KMS-11 (cell line): Measurements from ENCODE around the gene PCSK5.

Source experiments
- H2AFZ ChIP-seq: fragments of 200-600 bp; sonication (generic); 2 replicates; pipeline ENCODE4 v1.6.1; 2016; ENCODE audit warnings: antibody characterized with exemption, mixed run types, low read depth
- H3K27ac ChIP-seq: fragments of 200-600 bp; sonication (generic); 2 replicates; pipeline ENCODE4 v1.6.1; 2016; ENCODE audit warnings: mild to moderate bottlenecking, mixed run types
- H3K27me3 ChIP-seq: fragments of 200-600 bp; sonication (generic); 2 replicates; pipeline ENCODE4 v1.6.1; 2017; ENCODE audit warnings: mild to moderate bottlenecking, low read depth, mixed run types, moderate library complexity; ENCODE audit not compliant: insufficient read depth
- H3K36me3 ChIP-seq: fragments of 200-600 bp; sonication (generic); 2 replicates; pipeline ENCODE4 v1.6.1; 2017; ENCODE audit warnings: mild to moderate bottlenecking, mixed run types; ENCODE audit not compliant: insufficient read depth
- H3K4me1 ChIP-seq: fragments of 200-600 bp; sonication (generic); 2 replicates; pipeline ENCODE4 v1.6.1; 2016; ENCODE audit warnings: mild to moderate bottlenecking, low read depth, mixed run types; ENCODE audit not compliant: poor library complexity, severe bottlenecking
- H3K4me2 ChIP-seq: fragments of 200-600 bp; sonication (generic); 2 replicates; pipeline ENCODE4 v1.7.0; 2016; ENCODE audit warnings: mild to moderate bottlenecking, mixed run types
- H3K4me3 ChIP-seq: fragments of 200-600 bp; sonication (generic); IDR thresholded peaks from 2 replicates; pipeline ENCODE4 v1.6.1; 2017; ENCODE audit warnings: low read depth, low read length, mixed read lengths; ENCODE audit not compliant: insufficient read depth
- H3K79me2 ChIP-seq: fragments of 200-600 bp; sonication (generic); 2 replicates; pipeline ENCODE4 v1.6.1; 2016; ENCODE audit warnings: low read depth, mixed run types; ENCODE audit not compliant: insufficient read depth
- H3K9ac ChIP-seq: fragments of 200-600 bp; sonication (generic); 2 replicates; pipeline ENCODE4 v1.6.1; 2016; ENCODE audit warnings: mild to moderate bottlenecking, mixed run types
- H4K20me1 ChIP-seq: fragments of 200-600 bp; sonication (generic); 2 replicates; pipeline ENCODE4 v1.6.1; 2016; ENCODE audit warnings: mild to moderate bottlenecking, mixed run types; ENCODE audit not compliant: insufficient read depth
- CTCF ChIP-seq: fragments of 200-600 bp; sonication (generic); conservative IDR thresholded peaks from 2 replicates; pipeline ENCODE4 v1.6.1; 2017; ENCODE audit warnings: low read depth, mild to moderate bottlenecking, antibody characterized with exemption, low read length, moderate library complexity, mixed read lengths

The PCSK5 gene

DNA sequence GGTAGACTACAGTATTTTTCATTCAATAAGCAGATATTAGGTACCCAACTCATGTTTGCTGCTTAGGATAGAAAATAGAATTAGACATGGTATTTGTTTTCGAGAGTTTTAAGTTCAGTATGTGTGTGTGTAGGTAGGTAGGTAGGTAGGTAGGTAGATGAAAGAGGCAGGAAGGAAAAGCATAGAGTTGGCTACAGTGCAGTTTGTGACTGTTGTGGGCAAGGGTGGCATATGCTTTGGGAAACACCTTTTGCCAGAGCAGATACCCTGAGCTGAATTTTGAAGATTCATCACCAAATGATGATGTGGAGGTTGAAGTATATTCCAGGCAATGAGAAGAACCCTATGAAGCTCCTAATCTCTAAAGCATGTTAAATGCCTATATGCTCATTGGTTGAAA lies 20.0 kb upstream of the PCSK5 start:
- TF ChIP-seq CTCF = no peak
- no peak overlapping the region for H2AFZ ChIP-seq
- no peaks in the 10 kb centered on the region for H3K79me2 ChIP-seq
- no peak overlapping the region for H3K4me2 ChIP-seq
- H4K20me1 ChIP-seq = no peaks in the 10 kb centered on the region
- no peak overlapping the region for H3K9ac ChIP-seq
- H3K4me3 ChIP-seq = no peak overlapping the region
- H3K4me1 ChIP-seq = no peaks in the 10 kb centered on the region
- H3K36me3 ChIP-seq = no peaks in the 10 kb centered on the region
- H3K27ac ChIP-seq = no peak overlapping the region
- no peaks in the 10 kb centered on the region for H3K27me3 ChIP-seq

DNA sequence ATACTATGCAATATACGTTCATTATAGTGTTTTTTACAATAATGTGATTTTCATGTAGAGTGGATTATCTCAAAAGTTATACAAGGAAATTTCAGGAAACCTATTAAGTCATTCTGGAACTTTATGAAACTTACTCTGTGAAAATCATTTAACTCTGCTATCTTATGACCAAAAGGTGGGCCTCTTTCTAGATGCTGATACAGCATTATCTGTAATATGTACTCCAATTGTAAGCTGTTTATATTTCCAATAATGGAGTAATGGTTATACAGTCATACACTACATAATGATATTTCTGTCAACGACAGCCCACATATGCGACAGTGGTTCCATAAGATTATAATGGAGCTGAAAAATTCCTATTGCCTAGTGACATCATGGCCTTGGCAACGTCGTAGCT lies 18.8 kb upstream of the PCSK5 start:
- H4K20me1 ChIP-seq = no peaks in the 10 kb centered on the region
- no peak overlapping the region for H3K4me3 ChIP-seq

DNA sequence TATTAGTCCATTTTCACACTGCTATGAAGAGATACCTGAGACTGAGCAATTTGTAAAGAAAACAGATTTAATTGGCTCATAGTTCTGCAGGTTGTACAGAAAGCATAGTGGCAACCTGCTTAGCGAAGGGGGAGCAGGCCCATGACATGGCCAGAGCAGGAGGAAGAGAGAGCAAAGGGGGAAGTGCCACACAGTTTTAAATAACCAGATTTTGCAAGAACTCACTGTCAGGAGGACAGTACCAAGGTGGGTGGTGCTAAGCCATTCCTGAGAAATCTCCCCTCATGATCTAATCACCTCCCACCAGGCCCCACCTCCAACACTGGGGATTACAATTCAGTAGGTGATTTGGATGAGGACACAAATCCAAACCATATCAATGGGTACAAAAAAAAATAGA lies 16.8 kb upstream of the PCSK5 start:
- Histone ChIP-seq H3K4me3 (no peak overlapping the region), H3K9ac (no peak overlapping the region), H3K4me2 (no peak overlapping the region), H2AFZ (no peak overlapping the region), H3K27me3 (no peaks in the 10 kb centered on the region), H3K4me1 (no peaks in the 10 kb centered on the region), H3K36me3 (no peaks in the 10 kb centered on the region), H3K27ac (no peak overlapping the region), H4K20me1 (no peaks in the 10 kb centered on the region), H3K79me2 (no peaks in the 10 kb centered on the region)
- no peak for TF ChIP-seq CTCF

More for the DNA sequence above, 18.8 kb upstream of the PCSK5 start:
- no peaks in the 10 kb centered on the region for H3K4me1 ChIP-seq
- H2AFZ ChIP-seq = no peak overlapping the region
- no peak for TF ChIP-seq CTCF
- H3K27me3 ChIP-seq = no peaks in the 10 kb centered on the region
- no peak overlapping the region for H3K4me2 ChIP-seq
- H3K79me2 ChIP-seq = no peaks in the 10 kb centered on the region
- no peaks in the 10 kb centered on the region for H3K36me3 ChIP-seq
- H3K9ac ChIP-seq = no peak overlapping the region
- H3K27ac ChIP-seq = no peak overlapping the region

- Histone ChIP-seq H3K79me2 (no peaks in the 10 kb centered on the region), H3K9ac (no peak overlapping the region), H3K4me3 (no peak overlapping the region), H3K4me2 (no peak overlapping the region), H3K4me1 (no peaks in the 10 kb centered on the region), H3K36me3 (no peaks in the 10 kb centered on the region), H2AFZ (no peak overlapping the region), H3K27ac (no peak overlapping the region), H4K20me1 (no peaks in the 10 kb centered on the region), H3K27me3 (no peaks in the 10 kb centered on the region)
- TF ChIP-seq CTCF = no peak
These were observed 13.4 kb upstream of the PCSK5 start for GRCh38 chr9:75876999-75877640.
